H1 (cell line): ENCODE measurements around the gene SLC2A11. TPM values are rescaled to one million over a fixed set of nuclear protein-coding genes. Genes with fewer than 3 reads are reported as not detected.

Experiments used
- CTCF ChIA-PET: fragments of 300-600 bp; sonication (Branson Sonifier 250); formaldehyde crosslinking; loops from one replicate; lab custom pipeline; 2021; ENCODE audit not compliant: partially characterized antibody; lab: Charles Lee
- POLR2A ChIA-PET: fragments of 300-600 bp; sonication (Branson Sonifier 250); formaldehyde crosslinking; loops from one replicate; lab custom pipeline; 2021; ENCODE audit warnings: inconsistent platforms; ENCODE audit not compliant: partially characterized antibody; lab: Charles Lee
- DNase-seq, 2 experiments: peaks; one replicate each; pipeline versions ENCODE4 v3.0.0 to v3.0.0-alpha.2; 2010 to 2022; ENCODE audit warnings: low spot score in 2 of 2, low read depth in 1 of 2, mixed read lengths in 1 of 2
- FAIRE-seq: peaks from 2 replicates; lab custom pipeline; 2011; peaks lifted over from hg19 to GRCh38; lab: Jason Lieb, UNC
- H2AFZ ChIP-seq: 2 replicates; pipeline ENCODE4 v1.8.1; 2012; ENCODE audit warnings: low read length, inconsistent platforms
- H2AK5ac ChIP-seq: 2 replicates; pipeline ENCODE4 v1.6.1; 2013; ENCODE audit warnings: low read depth, low read length
- H2BK120ac ChIP-seq: replicated peaks from 2 replicates; pipeline ENCODE3; 2013; ENCODE audit warnings: low read depth, low read length, inconsistent platforms
- H2BK12ac ChIP-seq: 2 replicates; pipeline ENCODE4 v1.6.1; 2013; ENCODE audit warnings: low read depth, low read length
- H2BK15ac ChIP-seq: 2 replicates; pipeline ENCODE4 v1.6.1; 2013; ENCODE audit warnings: low read length
- H2BK20ac ChIP-seq: 2 replicates; pipeline ENCODE4 v1.6.1; 2013; ENCODE audit warnings: low read length
- H2BK5ac ChIP-seq: 2 replicates; pipeline ENCODE4 v1.6.1; 2013; ENCODE audit warnings: low read depth, low read length
- H3K14ac ChIP-seq: 2 replicates; pipeline ENCODE4 v1.6.1; 2013; ENCODE audit warnings: inconsistent platforms; ENCODE audit not compliant: insufficient read length
- H3K18ac ChIP-seq: 2 replicates; pipeline ENCODE4 v1.6.1; 2013; ENCODE audit warnings: low read length; ENCODE audit errors: extremely low read depth
- H3K23ac ChIP-seq: 2 replicates; pipeline ENCODE4 v1.6.1; 2013; ENCODE audit warnings: inconsistent platforms; ENCODE audit not compliant: insufficient read length
- H3K23me2 ChIP-seq: 2 replicates; pipeline ENCODE4 v1.6.1; 2013; ENCODE audit warnings: low read depth, low read length
- H3K27ac ChIP-seq: 2 replicates; pipeline ENCODE4 v1.6.1; 2011; ENCODE audit warnings: low read depth, low read length, inconsistent platforms
- H3K27me3 ChIP-seq, 4 experiments: replicated peaks in 1 of 4; 1 replicate in 1 of 4; 2 replicates in 3 of 4; pipeline versions ENCODE4 v1.6.1 to v1.8.1; 2011 to 2013; ENCODE audit warnings: low read length in 3 of 4, mild to moderate bottlenecking in 3 of 4, inconsistent platforms in 2 of 4, mixed read lengths in 2 of 4, moderate library complexity in 1 of 4; ENCODE audit not compliant: control insufficient read depth in 3 of 4, insufficient read depth in 3 of 4; ENCODE audit errors: extremely low read depth in 1 of 4
- H3K36me3 ChIP-seq, 4 experiments: 2 replicates each; pipeline versions ENCODE4 v1.6.1 to v1.8.1; 2011 to 2013; ENCODE audit warnings: mild to moderate bottlenecking in 4 of 4, low read length in 3 of 4, moderate library complexity in 2 of 4, control low read depth in 1 of 4, inconsistent platforms in 1 of 4; ENCODE audit not compliant: insufficient read depth in 4 of 4, control insufficient read depth in 2 of 4
- H3K4ac ChIP-seq: replicated peaks from 2 replicates; pipeline ENCODE3; 2013; ENCODE audit warnings: low read length, low read depth, mixed read lengths, inconsistent platforms; ENCODE audit not compliant: insufficient read length
- H3K4me1 ChIP-seq, 4 experiments: replicated peaks in 1 of 4; 1 replicate in 1 of 4; 2 replicates in 3 of 4; pipeline versions ENCODE4 v1.6.1 to v1.8.1; 2011 to 2013; ENCODE audit warnings: low read length in 3 of 4, inconsistent platforms in 2 of 4, mixed read lengths in 1 of 4; ENCODE audit not compliant: insufficient read depth in 4 of 4, control insufficient read depth in 3 of 4
- H3K4me2 ChIP-seq, 2 experiments: 2 replicates each; pipeline versions ENCODE4 v1.6.1 to v1.8.1; 2011 to 2013; ENCODE audit warnings: low read depth in 2 of 2, low read length in 2 of 2, control low read depth in 1 of 2, inconsistent platforms in 1 of 2, mild to moderate bottlenecking in 1 of 2; ENCODE audit not compliant: insufficient read depth in 1 of 2
- H3K4me3 ChIP-seq, 4 experiments: fragments of 200-600, 300-600 bp in 1 of 4; sonication (generic), shearing (Covaris generic), sonication (Bioruptor Twin) in 1 of 4; 2 replicates each; pipeline versions ENCODE4 v1.5.1 to v1.8.1; 2011 to 2016; ENCODE audit warnings: low read length in 4 of 4, low read depth in 3 of 4, control low read depth in 2 of 4, inconsistent platforms in 2 of 4, mild to moderate bottlenecking in 2 of 4, mixed read lengths in 1 of 4, moderate library complexity in 1 of 4; ENCODE audit not compliant: insufficient read depth in 2 of 4; ENCODE audit errors: extremely low read depth in 1 of 4
- H3K56ac ChIP-seq: replicated peaks from 2 replicates; pipeline ENCODE3; 2013; ENCODE audit warnings: low read depth, mild to moderate bottlenecking, mixed read lengths, low read length, inconsistent platforms; ENCODE audit not compliant: insufficient read length
- H3K79me1 ChIP-seq: 2 replicates; pipeline ENCODE4 v1.6.1; 2013; ENCODE audit warnings: low read depth, low read length, control low read depth
- H3K79me2 ChIP-seq, 2 experiments: 2 replicates each; pipeline versions ENCODE4 v1.6.1 to v1.8.1; 2012 to 2013; ENCODE audit warnings: low read length in 2 of 2, mild to moderate bottlenecking in 2 of 2, inconsistent platforms in 1 of 2; ENCODE audit not compliant: insufficient read depth in 2 of 2, control insufficient read depth in 1 of 2
- H3K9ac ChIP-seq, 4 experiments: replicated peaks in 1 of 4; 1 replicate in 1 of 4; 2 replicates in 3 of 4; pipeline versions ENCODE4 v1.6.1 to v1.8.1; 2011 to 2013; ENCODE audit warnings: low read depth in 3 of 4, low read length in 3 of 4, control low read depth in 2 of 4, mild to moderate bottlenecking in 2 of 4, moderate library complexity in 2 of 4, inconsistent platforms in 1 of 4; ENCODE audit errors: extremely low read depth in 1 of 4
- H3K9me3 ChIP-seq, 2 experiments: 2 replicates each; pipeline versions ENCODE4 v1.6.1 to v1.8.1; 2012 to 2013; ENCODE audit warnings: mild to moderate bottlenecking in 2 of 2, moderate library complexity in 2 of 2, control low read depth in 1 of 2, inconsistent platforms in 1 of 2, low read depth in 1 of 2, low read length in 1 of 2, mixed read lengths in 1 of 2; ENCODE audit not compliant: insufficient read depth in 2 of 2
- H4K20me1 ChIP-seq, 2 experiments: replicated peaks in 1 of 2; 2 replicates each; pipeline versions ENCODE3 to v1.8.1; 2011 to 2013; ENCODE audit warnings: inconsistent platforms in 2 of 2, low read length in 2 of 2, mild to moderate bottlenecking in 1 of 2; ENCODE audit not compliant: insufficient read depth in 2 of 2, control insufficient read depth in 1 of 2
- H4K5ac ChIP-seq: 2 replicates; pipeline ENCODE4 v1.6.1; 2013; ENCODE audit warnings: low read length, low read depth, mixed read lengths, inconsistent platforms; ENCODE audit not compliant: insufficient read length
- H4K8ac ChIP-seq: 2 replicates; pipeline ENCODE4 v1.8.0; 2013; ENCODE audit warnings: mild to moderate bottlenecking, moderate library complexity, low read length, inconsistent platforms; ENCODE audit not compliant: insufficient read depth; ENCODE audit errors: extremely low read depth
- H4K91ac ChIP-seq: replicated peaks from 2 replicates; pipeline ENCODE3; 2013; ENCODE audit warnings: low read length, mixed read lengths, inconsistent platforms; ENCODE audit not compliant: insufficient read length
- ATF2 ChIP-seq: IDR thresholded peaks from 2 replicates; pipeline ENCODE4 v1.6.1; 2012; ENCODE audit warnings: low read length, inconsistent platforms
- BACH1 ChIP-seq: IDR thresholded peaks from 2 replicates; pipeline ENCODE4 v1.6.1; 2012; ENCODE audit warnings: low read length, improper control_type of control experiment
- CHD1 ChIP-seq: IDR thresholded peaks from 2 replicates; pipeline ENCODE4 v1.6.1; 2012; ENCODE audit warnings: low read depth, low read length, improper control_type of control experiment
- EGR1 ChIP-seq: IDR thresholded peaks from 2 replicates; pipeline ENCODE4 v1.6.1; 2011; ENCODE audit warnings: low read depth, low read length, borderline replicate concordance
- GABPA ChIP-seq: IDR thresholded peaks from 2 replicates; pipeline ENCODE4 v1.6.1; 2011; ENCODE audit warnings: mild to moderate bottlenecking, low read length, moderate library complexity, borderline replicate concordance; ENCODE audit not compliant: insufficient read depth
- RAD21 ChIP-seq, 2 experiments: IDR thresholded peaks in 1 of 2; conservative IDR thresholded peaks in 1 of 2; 2 replicates each; pipeline ENCODE4 v1.6.1; 2011; ENCODE audit warnings: low read depth in 2 of 2, low read length in 2 of 2, improper control_type of control experiment in 1 of 2, inconsistent platforms in 1 of 2, mild to moderate bottlenecking in 1 of 2, moderate library complexity in 1 of 2
- SIRT6 ChIP-seq: IDR thresholded peaks from one replicate; pipeline ENCODE4 v1.7.1; 2012; ENCODE audit warnings: low read length, inconsistent platforms
- SP2 ChIP-seq: IDR thresholded peaks from 2 replicates; pipeline ENCODE4 v1.6.1; 2012; ENCODE audit warnings: mild to moderate bottlenecking, low read length, inconsistent platforms
- SP4 ChIP-seq: IDR thresholded peaks from 2 replicates; pipeline ENCODE4 v1.6.1; 2012; ENCODE audit warnings: low read length, inconsistent platforms
- TBP ChIP-seq: IDR thresholded peaks from 2 replicates; pipeline ENCODE4 v1.6.1; 2011; ENCODE audit warnings: low read depth, low read length, improper control_type of control experiment
- TEAD4 ChIP-seq: IDR thresholded peaks from 2 replicates; pipeline ENCODE4 v1.6.1; 2012; ENCODE audit warnings: low read depth, low read length, inconsistent platforms, mixed read lengths
- WGBS, 2 experiments: shearing (Covaris generic) in 1 of 2; methylation state at CpG; one replicate each; pipeline versions ENCODE4 v1.1.6 to v1.1.7; 2013 to 2015; ENCODE audit warnings: low lambda C conversion rate in 2 of 2, mixed read lengths in 2 of 2, inconsistent platforms in 1 of 2, low coverage in 1 of 2, missing lambda C conversion rate in 1 of 2; ENCODE audit not compliant: insufficient replicate concordance in 2 of 2, insufficient coverage in 1 of 2, insufficient read length in 1 of 2; ENCODE audit errors: extremely low coverage in 1 of 2, missing lambda C conversion rate in 1 of 2; 5-methylcytosine and 5-hydroxymethylcytosine counted together
- polyA plus RNA-seq, 7 experiments: library from polyadenylated mRNA; depleted of rRNA in 3 of 7; stranded (reverse) in 5 of 7; unstranded in 2 of 7; fragments of >200 nt in 5 of 7; fragments of 200-250 nt in 2 of 7; gene quantifications; 1 replicate in 5 of 7; 2 replicates in 1 of 7; 4 replicates in 1 of 7; pipeline versions ENCODE4 v1.2.1 to v1.2.3, GENCODE V29; 2011 to 2013; ENCODE audit warnings: missing spikeins in 2 of 7, mixed read lengths in 2 of 7
- total RNA-seq: library from RNA; stranded (reverse); fragmentation: NEBNext Ultra II Directional; extraction: Animal tissue kit (Norgen Biotek cat#: 25700); gene quantifications from 2 replicates; pipeline ENCODE4 v1.2.1, GENCODE V29; 2021
- TF ChIP-seq, protein P1 (sequence below): IDR thresholded peaks from 2 replicates; pipeline ENCODE4 v1.6.1; 2011; ENCODE audit warnings: low read depth, mild to moderate bottlenecking, low read length; ENCODE audit not compliant: insufficient read depth

Gene SLC2A11
- total and polyA plus RNA-seq, 2 of the 8 experiments (the other 6 are each of a cell fraction or from before 2014, with no cell fraction given): 10.7 to 12.5 TPM

- Histone ChIP-seq H3K4ac (no peak overlapping the region), H4K5ac (no peak overlapping the region), H4K8ac (no peak overlapping the region), H3K14ac (no peak overlapping the region), H2AFZ (no peak overlapping the region), H3K27me3 (peaks cover 0 to 2% (median under 1%) of the 10 kb centered on the region in 4 experiments; a peak in 2 of 7 replicates), H2BK5ac (no peak overlapping the region), H3K79me2 (no peaks in the 10 kb centered on the region), H3K23me2 (peaks cover 12% of the 10 kb centered on the region; the same call in 1 of the 2 replicates), H2BK12ac (peak overlapping the region; percentile 88), H2BK120ac (no peak overlapping the region), H3K9ac (no peak overlapping the region), H3K4me3 (no peak overlapping the region), H3K18ac (no peak overlapping the region), H3K79me1 (no peaks in the 10 kb centered on the region), H2BK20ac (no peak overlapping the region), H2BK15ac (peak overlapping the region; percentile 88; the same call in 1 of the 2 replicates), H3K36me3 (peaks cover 0 to 10% (median 2%) of the 10 kb centered on the region in 4 experiments; a peak in 2 of 8 replicates), H2AK5ac (no peak overlapping the region), H3K4me2 (peak overlapping the region in 1 of 2 experiments; percentile 54; a peak in 1 of 4 replicates), H3K9me3 (no peaks in the 10 kb centered on the region), H4K91ac (no peak overlapping the region), H4K20me1 (peaks cover 0 to 8% of the 10 kb centered on the region in 2 experiments), H3K4me1 (peaks cover 0 to 15% (median 10%) of the 10 kb centered on the region in 4 experiments; a peak in 5 of 7 replicates), H3K56ac (no peak overlapping the region), H3K23ac (no peak overlapping the region), H3K27ac (no peak overlapping the region)
- 88% methylated on average over 7 of the region's 7 CpGs; no CpG with 5 or more reads in 1 of the 2 experiments for WGBS, 2 experiments
- ChIA-PET CTCF (interaction anchor here (0.6 kb wide), 1 partner anchor 10 kb away, joined by 3 read pairs; no protein-coding TSS in a partner anchor), POLR2A (no interaction called here)
- DNase-seq (no peak), FAIRE-seq (no peak)
- TF ChIP-seq SIRT6: no peak
- no peak for TF ChIP-seq EGR1
- no peak for TF ChIP-seq SP2
- TF ChIP-seq, protein P1, sequence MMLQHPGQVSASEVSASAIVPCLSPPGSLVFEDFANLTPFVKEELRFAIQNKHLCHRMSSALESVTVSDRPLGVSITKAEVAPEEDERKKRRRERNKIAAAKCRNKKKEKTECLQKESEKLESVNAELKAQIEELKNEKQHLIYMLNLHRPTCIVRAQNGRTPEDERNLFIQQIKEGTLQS: no peak
- TF ChIP-seq SP4: no peak
- no peak for TF ChIP-seq TEAD4
- TF ChIP-seq ATF2: no peak
- TF ChIP-seq GABPA: no peak
- no peak for TF ChIP-seq RAD21 (IDR thresholded peaks at IDR 0.05 in 1 of 2, conservative IDR thresholded peaks at IDR 0.05 in 1 of 2; ENCODE audit: low read depth in 2 of 2, low read length in 2 of 2)
- no peak for TF ChIP-seq TBP
- no peak for TF ChIP-seq CHD1
- TF ChIP-seq BACH1: no peak
These were observed 17.6 kb upstream of the SLC2A11 start for GRCh38 chr22:23840026-23840425.
